Endometrium (tissue), 2 donors: ENCODE data around the gene FAT2.

Experiments
- FAIRE-seq: peaks from 2 replicates; lab custom pipeline; 2012; peaks lifted over from hg19 to GRCh38; lab: Jason Lieb, UNC
- donor health status: control.
- donor health status: control.

Gene FAT2, protein sequence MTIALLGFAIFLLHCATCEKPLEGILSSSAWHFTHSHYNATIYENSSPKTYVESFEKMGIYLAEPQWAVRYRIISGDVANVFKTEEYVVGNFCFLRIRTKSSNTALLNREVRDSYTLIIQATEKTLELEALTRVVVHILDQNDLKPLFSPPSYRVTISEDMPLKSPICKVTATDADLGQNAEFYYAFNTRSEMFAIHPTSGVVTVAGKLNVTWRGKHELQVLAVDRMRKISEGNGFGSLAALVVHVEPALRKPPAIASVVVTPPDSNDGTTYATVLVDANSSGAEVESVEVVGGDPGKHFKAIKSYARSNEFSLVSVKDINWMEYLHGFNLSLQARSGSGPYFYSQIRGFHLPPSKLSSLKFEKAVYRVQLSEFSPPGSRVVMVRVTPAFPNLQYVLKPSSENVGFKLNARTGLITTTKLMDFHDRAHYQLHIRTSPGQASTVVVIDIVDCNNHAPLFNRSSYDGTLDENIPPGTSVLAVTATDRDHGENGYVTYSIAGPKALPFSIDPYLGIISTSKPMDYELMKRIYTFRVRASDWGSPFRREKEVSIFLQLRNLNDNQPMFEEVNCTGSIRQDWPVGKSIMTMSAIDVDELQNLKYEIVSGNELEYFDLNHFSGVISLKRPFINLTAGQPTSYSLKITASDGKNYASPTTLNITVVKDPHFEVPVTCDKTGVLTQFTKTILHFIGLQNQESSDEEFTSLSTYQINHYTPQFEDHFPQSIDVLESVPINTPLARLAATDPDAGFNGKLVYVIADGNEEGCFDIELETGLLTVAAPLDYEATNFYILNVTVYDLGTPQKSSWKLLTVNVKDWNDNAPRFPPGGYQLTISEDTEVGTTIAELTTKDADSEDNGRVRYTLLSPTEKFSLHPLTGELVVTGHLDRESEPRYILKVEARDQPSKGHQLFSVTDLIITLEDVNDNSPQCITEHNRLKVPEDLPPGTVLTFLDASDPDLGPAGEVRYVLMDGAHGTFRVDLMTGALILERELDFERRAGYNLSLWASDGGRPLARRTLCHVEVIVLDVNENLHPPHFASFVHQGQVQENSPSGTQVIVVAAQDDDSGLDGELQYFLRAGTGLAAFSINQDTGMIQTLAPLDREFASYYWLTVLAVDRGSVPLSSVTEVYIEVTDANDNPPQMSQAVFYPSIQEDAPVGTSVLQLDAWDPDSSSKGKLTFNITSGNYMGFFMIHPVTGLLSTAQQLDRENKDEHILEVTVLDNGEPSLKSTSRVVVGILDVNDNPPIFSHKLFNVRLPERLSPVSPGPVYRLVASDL (N-terminal part only)

DNA sequence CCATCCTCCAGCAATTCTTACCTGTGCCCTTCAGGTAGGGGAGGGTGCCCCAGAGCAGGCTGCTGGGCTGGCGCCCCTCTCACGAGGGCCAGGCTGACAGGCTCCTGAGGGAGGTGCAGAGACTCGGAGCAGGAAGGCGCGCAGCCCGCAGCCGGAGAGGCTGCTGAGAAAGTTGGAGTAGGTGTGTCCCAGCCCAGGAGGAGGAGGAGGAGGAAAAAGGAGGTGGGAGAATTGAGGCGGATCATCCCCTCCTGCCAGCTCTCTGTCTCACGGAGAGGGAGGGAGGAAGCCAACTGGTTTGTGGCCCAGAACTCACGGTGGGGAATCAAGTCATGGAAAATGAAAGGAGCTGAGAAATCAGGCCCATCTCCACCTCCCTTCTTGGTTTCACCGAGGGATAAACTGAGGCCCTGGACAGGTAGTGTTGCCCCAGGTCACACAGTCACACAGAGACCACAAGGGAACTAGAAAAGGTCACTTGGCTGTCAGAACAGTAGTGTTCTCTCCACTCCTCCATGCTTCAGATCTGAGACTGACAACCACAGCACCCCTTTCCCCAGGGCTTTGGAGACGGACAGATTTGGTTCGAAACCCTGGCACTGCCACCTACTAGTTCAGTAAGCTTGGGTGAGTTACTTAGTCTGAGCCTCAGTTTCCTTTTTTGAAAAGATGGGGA, at the start of gene FAT2:
Gene FAT2 (minus strand): TSS at position 188 of the 676 bp plus-strand sequence. CDS start 22,400 bp downstream, outside the sequence.
- FAIRE-seq, result no peak

DNA sequence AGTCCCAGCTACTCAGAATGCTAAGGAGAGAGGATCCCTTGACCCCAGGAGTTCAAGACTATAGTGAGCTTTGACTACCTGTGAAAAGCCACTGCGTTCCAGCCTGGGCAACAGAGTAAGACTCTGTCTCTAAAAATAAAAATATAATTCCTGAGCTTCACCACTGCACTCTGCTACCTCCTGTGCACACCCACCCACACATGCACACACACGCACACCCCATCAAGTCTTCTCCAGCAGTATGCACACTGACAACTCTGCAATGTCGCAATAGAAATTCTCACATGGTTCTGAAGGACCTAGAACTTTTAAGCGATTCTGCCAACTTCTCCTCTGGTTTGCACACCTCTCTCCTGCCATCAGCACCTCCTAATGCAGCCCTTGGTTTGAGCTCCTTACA, 47.5 kb upstream of the FAT2 start:
- FAIRE-seq, result no peak

DNA sequence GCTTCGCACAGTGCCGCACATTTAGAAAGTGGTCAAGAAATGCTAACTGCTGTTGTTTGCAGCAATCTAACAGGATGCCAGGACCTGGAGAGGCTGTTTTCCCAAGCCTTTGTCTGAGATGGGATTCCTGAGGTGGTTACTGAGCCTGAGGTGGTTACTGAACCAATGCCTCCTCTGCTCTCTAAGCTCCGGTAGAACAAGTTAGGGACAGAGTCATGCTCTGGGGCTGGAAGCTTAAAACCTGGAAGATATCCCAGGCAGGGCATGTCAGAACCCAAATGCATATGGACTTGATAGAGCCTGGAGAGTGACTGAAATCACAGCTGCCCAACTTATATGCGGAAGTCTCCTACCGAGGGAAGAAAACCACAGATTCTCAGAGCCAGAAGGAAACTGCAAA, 46.5 kb upstream of the FAT2 start:
- FAIRE-seq, result no peak

DNA sequence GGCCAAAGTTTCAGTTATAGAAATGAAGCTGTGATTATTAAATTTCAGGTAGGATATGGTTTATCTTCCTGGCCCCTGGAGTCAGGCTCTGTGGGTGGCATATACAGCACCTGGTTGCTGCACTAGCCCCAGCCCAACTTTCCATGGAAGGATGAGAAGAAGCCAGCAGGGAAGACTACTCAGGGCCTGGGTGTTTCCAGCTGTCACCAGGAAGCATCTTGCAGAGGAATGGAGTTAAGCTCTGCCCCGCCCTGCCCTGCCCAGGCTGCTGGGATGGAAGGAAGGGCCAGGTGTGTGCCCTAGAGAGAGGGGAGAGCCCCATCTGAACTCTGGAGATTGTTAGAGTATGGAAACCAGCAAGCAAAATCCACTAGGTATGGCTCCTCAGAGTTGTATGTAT, 42.8 kb upstream of the FAT2 start:
- no peak for FAIRE-seq

DNA sequence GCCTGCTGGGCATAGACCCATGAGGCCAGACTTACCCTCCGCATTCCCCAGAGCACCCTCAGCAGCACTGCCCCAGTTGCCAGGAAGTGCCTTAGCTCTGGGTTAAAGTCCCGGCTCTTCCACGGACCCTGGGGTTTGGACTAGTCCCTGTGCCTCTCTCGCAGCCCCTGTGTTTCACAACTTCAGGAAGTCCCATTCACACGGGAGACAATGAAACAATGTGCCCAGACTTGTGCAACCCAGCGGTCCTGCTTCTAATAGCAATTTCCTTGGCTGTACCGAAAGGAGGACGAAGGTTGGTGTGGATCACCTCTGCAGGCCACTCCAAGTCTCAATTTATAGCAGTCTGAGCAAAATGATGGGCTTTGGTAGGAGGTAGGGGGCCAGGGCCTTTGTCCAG, 41.8 kb upstream of the FAT2 start:
- FAIRE-seq, result no peak

DNA sequence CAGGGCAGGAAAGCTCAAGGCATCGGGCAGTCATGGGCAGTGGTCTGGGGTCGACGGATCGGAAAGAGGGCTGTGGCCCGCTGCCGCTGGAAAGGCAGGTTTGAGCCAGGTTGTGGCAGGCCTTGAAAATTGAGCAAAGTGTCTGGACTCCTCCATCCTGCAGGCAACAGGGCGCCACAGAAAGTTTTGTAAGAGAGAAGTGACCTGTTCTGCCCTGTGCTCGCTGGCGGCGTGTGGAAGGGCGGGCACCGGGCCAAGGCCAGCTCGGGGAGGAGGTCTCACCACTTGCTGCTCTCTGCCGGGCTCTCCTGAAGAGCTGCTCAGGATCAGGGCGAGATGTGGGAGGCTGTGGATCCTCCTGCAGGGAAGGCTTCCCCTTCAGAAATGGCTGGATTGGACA, 41.4 kb upstream of the FAT2 start:
- FAIRE-seq, result no peak

DNA sequence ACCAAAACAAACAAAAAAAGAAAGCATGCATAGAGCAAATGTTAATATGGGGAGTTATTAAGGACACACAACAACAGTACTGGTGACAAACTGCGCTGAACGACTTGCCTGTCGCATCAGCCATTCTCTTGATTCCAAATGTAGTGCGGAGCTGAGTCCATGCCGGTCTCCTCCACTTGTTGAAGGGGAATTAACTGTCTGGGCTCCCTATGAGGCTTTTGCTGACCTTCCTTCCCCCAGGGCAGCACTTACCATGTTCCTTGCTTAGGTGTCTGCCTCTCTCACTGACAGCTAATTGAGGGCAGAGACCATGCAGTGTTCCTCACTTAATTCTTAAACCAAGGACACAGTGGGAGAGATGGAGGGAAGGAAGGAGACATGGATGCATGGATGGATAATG, 40.8 kb upstream of the FAT2 start:
- FAIRE-seq, result no peak

DNA sequence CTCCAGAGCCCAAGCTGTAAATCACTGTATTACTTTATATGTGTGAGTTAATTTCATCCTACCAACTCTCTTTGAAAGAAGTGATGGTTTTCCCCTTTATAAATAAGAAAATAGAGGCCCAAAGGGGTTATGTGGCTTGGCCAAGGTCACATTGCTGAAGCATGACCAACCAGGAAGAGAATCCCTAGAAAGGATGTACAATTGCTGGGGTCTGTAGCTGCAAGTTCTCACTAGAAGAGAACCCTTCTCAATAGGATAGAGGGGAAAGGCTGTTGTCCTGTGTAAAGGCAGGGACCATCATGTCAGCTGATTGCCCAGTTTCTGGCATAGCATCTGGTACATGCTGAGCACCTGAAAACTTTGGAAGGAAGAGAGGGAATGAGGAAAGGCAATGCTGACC, 39.0 kb upstream of the FAT2 start:
- no peak for FAIRE-seq

DNA sequence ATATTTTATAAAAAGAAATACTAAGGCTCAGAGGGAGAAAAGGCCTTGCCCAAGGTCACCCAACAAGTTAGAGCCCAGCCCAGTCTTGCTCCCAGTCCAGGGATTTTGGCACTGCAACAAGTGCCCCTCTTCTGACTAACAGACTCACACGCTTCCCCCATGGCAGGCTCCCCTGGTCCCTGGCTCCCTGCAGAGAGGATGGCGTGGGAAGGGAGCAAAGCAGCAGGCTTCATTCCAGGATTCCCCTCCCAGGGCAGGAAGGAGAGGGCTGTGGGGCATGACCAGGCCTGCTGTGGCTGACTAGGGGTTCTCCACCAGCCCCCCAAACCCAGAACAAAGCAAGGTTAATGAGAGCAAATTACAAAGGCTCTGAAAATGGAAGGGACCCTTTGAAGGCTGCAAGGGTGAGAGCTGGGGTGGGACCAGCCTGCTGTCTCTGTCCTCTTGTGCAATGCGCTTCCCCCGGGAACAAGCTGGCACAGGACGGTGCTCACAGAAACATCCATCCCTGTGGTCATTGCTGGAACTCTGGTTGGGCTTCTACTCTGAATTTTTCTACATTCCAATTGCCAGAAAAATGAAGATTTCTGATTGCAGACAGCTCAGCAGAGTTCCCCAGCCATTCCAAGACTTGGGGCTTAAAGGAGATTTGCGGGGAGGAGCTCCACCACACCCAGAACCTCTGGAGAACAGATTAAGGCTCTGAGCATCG, 37.1 kb upstream of the FAT2 start:
- no peak for FAIRE-seq

DNA sequence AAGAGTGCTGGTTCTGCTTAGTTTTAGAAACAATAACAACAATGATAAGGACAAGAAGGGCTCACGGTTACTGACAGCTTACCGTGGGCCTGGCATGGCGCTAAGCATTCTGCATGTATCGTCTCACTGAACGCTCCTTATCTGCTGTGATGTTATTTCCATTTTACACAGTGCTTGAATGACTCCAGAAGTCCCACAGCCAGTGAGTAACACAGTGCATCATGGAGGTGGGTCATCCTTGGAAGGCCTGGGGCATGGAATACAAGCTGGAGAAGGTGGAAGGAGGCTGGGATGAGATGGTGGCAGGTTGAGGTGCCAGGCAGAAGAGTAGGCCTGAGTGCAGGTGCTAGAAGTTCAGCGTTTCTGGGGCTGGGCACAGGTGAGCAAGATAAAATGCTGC, 36.5 kb upstream of the FAT2 start:
- FAIRE-seq, result no peak

DNA sequence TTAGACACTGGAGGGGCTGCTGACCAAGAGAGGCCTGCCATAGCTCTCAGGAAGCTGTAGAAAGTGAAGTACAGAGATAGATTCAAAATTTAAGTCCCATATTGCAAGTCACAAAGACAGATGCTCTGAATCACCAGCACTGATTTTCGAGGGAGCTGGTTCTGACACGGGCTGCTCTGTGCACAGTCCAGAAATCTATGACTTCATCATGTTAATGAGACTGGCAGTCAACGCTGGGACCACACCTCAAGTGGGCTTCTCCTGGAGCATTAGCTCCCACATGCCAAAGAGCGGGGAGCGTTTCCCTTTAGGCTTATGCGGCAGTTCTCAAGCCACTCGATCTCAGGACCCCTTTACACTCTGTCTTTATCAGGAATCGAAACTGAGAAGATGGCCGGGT, 34.2 kb upstream of the FAT2 start:
- FAIRE-seq, result no peak

DNA sequence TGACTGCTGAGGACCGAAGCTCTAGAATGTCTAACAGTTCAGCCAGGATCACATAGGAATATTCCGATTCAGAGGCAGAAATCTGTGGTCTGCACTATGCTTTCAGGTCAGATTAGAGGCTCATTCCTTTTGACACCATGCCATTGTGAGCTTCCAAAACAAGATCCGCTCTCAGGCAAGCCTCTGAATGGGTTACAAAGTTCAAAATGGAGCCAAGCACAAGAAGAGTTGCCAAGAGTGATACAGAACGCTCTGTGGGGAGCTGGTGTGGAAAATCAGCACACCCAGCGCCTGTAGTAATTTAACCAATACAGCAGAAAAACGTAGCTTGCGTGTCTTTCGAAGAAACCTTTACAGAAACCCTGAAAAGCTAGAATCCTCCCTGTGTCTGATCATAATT, 33.3 kb upstream of the FAT2 start:
- no peak for FAIRE-seq

DNA sequence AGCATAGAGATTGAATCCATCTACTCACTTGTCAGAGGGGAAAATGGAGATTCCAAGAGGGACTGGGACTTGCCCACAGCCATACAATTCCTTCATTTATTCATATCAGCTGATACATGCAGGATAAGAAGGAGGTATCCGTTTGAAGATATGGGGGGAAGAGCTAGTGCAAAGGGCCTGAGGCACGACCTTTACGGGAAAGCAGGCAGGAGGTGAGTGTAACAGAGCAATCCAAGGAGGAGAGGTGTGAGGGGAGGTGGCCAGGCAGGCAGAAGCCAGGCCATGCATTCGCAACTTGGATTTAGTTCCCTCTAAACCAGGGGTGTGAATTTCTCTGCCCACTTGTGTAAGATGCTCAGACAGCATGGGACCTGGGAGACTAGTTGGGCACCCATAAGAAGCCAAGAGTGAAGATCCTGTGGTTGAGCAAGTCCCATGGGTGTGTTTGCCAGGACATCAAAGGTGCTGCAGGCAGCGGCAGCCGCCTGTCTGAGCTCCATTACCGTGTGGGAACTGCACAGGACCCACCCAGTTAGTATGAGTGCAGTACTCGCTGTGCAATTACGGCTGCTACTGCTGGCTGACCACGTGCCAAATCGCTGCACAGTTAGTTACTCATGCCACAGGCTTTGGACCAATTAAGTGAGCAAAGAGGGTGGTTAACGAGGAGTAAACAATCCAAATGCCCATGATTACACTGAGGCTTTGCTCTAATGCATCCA, 31.4 kb upstream of the FAT2 start:
- FAIRE-seq, result no peak

DNA sequence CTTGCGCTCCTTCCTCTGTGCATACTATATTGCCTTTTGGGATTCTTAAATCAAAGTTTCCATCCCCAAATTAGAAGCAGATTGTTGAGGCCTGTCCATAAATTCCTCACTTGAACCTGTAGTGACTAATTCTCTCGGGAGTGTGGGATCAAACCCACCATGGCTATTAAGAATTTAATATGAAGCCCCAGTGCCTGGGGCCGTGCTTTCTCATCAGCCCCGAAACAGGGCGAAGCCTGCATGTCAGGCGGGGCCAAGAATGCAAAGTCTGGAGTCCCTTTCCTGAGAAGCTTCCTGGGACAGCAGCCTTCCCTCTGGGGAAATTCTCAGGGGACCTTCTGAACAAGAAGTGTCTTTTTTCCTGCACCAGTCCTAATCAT, 29.3 kb upstream of the FAT2 start:
- FAIRE-seq, result no peak

DNA sequence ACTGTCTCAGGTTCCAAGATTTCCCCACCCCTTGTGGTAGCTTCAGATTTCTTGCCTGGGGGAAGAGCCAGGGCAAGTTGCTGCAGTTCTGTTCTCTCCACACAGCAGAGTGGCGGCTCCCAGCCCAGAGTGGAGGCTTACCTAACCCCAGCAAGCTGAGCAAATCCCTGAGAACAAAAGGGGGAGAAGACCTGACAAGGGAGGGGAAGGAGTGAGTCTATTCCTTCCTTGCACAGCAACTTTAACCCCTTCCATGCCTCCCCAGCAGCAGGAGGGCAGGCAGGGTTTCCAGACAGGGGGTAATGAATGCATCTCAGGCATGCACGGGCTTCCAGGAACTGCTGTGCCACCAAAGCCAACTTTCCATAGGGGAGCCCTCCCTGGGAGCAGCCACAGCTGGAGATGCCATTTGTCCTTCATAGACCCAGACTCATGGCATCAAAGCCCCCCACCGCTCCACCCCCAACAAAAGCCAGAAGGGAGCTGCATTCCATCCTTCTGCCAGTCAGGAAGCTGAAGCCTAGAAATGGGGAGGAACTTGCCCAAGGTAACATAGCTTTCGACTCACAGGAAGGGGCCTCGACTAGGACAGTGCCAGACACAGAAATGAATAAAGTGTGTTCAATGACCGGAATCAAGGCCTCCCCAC, 28.8 kb upstream of the FAT2 start:
- FAIRE-seq, result no peak

DNA sequence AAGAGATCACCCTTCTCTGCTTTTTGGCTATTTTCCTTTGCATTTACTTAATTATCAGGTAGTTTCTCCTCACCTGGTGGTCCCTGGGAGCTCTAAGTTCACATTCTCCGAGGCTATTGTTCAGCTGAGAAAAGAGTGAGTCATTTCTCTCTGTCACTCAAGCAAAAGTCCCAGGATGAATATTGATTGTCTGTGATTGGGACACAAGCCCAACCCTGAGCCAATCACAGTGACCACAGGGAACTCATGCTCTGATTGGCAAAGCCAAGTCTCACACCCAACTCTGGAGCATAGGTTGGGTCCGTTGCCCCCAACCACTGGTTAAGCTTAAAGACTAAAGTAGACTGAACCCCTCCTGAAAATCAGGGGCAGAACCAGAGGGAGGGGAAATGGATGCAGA, 27.8 kb upstream of the FAT2 start:
- FAIRE-seq, result no peak

DNA sequence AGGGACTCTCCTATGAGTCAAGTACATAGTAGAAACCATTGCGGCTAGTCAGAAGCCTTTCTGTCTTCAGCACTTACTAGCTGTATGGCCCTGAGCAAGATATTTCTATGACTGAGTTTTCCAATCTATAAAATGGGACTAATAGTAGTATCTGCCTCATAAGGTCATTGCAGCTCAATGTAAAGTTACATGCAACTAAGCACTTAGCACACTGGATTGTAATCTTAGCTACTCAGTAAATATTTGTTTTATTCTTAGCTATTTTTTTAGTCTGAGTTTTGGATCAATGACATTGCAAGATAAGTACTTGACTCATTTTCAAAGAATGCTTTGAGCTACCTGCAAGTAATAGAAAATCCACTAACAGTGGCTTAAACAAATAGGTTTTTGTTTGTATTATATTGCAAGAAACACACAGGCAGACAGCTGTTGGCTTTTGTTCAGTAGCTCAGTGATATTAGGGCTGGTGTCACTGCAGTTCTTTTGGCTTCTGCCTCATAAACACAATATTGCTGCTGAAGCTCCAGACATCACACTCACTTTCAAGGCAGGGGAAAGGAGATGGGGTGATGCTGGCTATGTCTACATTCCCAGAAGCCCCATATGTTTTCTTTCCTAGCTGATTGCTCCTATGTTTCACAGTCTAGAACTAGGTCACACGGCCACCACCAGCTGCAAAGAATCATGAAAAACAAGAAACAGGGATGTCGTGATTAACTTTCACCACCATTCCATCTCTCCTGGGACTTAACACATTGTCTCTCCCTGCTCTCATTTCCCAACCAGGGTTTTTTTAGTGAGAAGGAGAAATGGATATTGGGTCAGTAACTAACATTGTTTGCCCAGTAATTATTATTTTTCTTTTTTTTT, 26.9 kb upstream of the FAT2 start:
- no peak for FAIRE-seq

DNA sequence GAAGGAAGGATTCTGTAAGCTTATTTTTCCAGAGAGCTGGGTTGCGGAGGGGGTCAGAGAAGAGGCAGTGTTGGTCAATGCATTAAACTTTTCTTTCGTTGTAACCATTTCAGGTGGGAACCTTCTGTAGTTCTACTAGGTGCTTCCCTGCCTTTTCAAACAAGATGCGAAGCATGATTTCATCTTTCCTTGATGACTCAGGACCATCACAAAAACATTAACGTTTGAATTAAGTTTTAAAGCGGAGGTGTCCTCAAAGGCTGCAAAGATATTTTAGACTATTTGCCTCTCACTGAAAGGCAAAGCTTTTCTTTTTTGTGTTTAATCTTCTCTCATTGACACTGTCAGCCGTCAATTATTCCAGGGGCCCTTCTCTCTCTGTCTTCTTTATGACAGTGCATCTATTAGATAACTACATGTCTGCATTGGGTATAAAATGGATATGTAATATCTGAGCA, 26.3 kb upstream of the FAT2 start:
- no peak for FAIRE-seq

DNA sequence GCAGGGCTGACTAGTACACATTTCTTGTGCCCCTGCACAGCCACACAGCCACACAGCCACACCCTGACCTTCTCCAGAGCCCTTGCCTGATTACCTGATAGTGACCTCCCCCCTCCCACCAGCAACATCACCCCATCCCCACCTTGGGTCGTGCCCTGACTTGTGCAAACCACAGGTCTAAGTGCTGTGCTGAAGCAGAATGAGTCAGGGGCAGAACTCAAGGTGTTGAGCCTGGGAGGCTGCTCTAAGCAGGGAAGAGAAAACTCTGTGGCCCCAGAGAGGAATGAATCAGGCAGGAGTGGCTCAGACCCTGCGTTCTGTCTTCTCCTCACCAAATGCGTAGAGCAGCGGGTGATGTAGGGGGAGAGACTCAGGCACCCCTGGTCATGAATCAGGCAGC, 24.3 kb upstream of the FAT2 start:
- FAIRE-seq, result no peak
